Kidney (tissue), 14 donors: ENCODE results near the gene ECT2. TPM values are rescaled to one million over a fixed set of nuclear protein-coding genes. Genes with fewer than 3 reads are reported as not detected.

ENCODE experiments used
- DNase-seq, 5 donors: peaks; one replicate each; pipeline ENCODE4 v3.0.0-alpha.2; 2013 to 2020
- FAIRE-seq: peaks from 2 replicates; lab custom pipeline; 2012; peaks lifted over from hg19 to GRCh38; lab: Jason Lieb, UNC
- H3K27ac ChIP-seq, 2 donors: one replicate each; pipeline ENCODE4 v1.7.0; 2013; ENCODE audit warnings: low read depth in 2 of 2, low read length in 2 of 2, inconsistent platforms in 1 of 2
- H3K27me3 ChIP-seq: one replicate; pipeline ENCODE4 v1.7.1; 2013; ENCODE audit warnings: low read length, inconsistent platforms; ENCODE audit not compliant: control insufficient read depth, insufficient read depth
- H3K36me3 ChIP-seq, 3 donors: one replicate each; pipeline versions ENCODE4 v1.7.0 to v1.7.1; 2013; ENCODE audit warnings: low read length in 3 of 3, control low read depth in 1 of 3, inconsistent platforms in 1 of 3; ENCODE audit not compliant: insufficient read depth in 3 of 3, control insufficient read depth in 2 of 3
- H3K4me1 ChIP-seq, 3 donors: one replicate each; pipeline versions ENCODE4 v1.7.0 to v1.7.1; 2013; ENCODE audit warnings: low read length in 3 of 3, inconsistent platforms in 1 of 3, low read depth in 1 of 3; ENCODE audit not compliant: control insufficient read depth in 2 of 3, insufficient read depth in 2 of 3
- H3K4me3 ChIP-seq, 3 donors: one replicate each; pipeline versions ENCODE4 v1.7.0 to v1.8.1; 2013; ENCODE audit warnings: low read length in 3 of 3, control low read depth in 1 of 3, inconsistent platforms in 1 of 3
- H3K9ac ChIP-seq, 3 donors: one replicate each; pipeline versions ENCODE4 v1.7.0 to v1.7.1; 2013; ENCODE audit warnings: low read length in 3 of 3, control low read depth in 1 of 3, inconsistent platforms in 1 of 3
- H3K9me3 ChIP-seq, 3 donors: one replicate each; pipeline versions ENCODE4 v1.7.0 to v1.7.1; 2013; ENCODE audit warnings: low read length in 3 of 3, control low read depth in 1 of 3, inconsistent platforms in 1 of 3; ENCODE audit not compliant: control insufficient read depth in 2 of 3, insufficient read depth in 1 of 3
- CTCF ChIP-seq: IDR thresholded peaks from 3 replicates; pipeline ENCODE4 v1.5.1; 2012; ENCODE audit warnings: mild to moderate bottlenecking, moderate library complexity, borderline replicate concordance; ENCODE audit not compliant: insufficient read depth; ENCODE audit errors: extremely low read depth
- intact Hi-C: fragments of 100-400 bp; cut with DNase I; formaldehyde crosslinking; loops from one replicate; pipeline ENCODE4 v1.11.1; 2022
- polyA plus RNA-seq: library from polyadenylated mRNA; stranded (reverse); fragments of 350-450 nt; fragmentation: Illumina TruSeq; extraction: RNeasy Lipid Tissue Mini Kit (QIAGEN cat#74804); gene quantifications from one replicate; pipeline ENCODE4 v1.2.3, GENCODE V29; 2014; ENCODE audit warnings: low read depth, low replicate concordance; ENCODE audit not compliant: insufficient read depth
- total RNA-seq: library from RNA; stranded (reverse); fragmentation: NEBNext Ultra II Directional; extraction: Animal tissue kit (Norgen Biotek cat#: 25700); gene quantifications from one replicate; pipeline ENCODE4 v1.2.1, GENCODE V29; 2021
- donor health status: control.
- donor health status: control.
- donor health status: control.
- donor health status: control.
- donor health status: control.
- donor health status: DM: yes; HTN: yes; CAD: no.
- donor health status: Normal renal cell carcinoma (clear cell type).

ECT2 gene
- total and polyA plus RNA-seq, 2 donors from 2014 or later = 2.4 to 15.5 TPM

GRCh38 chr3:172726380-172726779 is 24.1 kb upstream of the ECT2 start:
- H3K36me3 ChIP-seq = no peaks in the 10 kb centered on the region
- H3K9me3 ChIP-seq = no peaks in the 10 kb centered on the region
- H3K9ac ChIP-seq = no peak overlapping the region
- intact Hi-C loops = no loop called here
- H3K4me1 ChIP-seq = no peaks in the 10 kb centered on the region
- no peak overlapping the region for H3K4me3 ChIP-seq
- H3K27me3 ChIP-seq = no peaks in the 10 kb centered on the region
- DNase-seq (no peak), FAIRE-seq (no peak)
- TF ChIP-seq CTCF = no peak
- no peak overlapping the region for H3K27ac ChIP-seq

- H3K27ac ChIP-seq = no peak overlapping the region
- no peak for DNase-seq
- no peaks in the 10 kb centered on the region for H3K4me1 ChIP-seq
- intact Hi-C loops = no loop called here
- no peaks in the 10 kb centered on the region for H3K27me3 ChIP-seq
- no peak for TF ChIP-seq CTCF
- H3K4me3 ChIP-seq = no peak overlapping the region
- FAIRE-seq = no peak
- no peaks in the 10 kb centered on the region for H3K9me3 ChIP-seq
- H3K36me3 ChIP-seq = no peaks in the 10 kb centered on the region
- no peak overlapping the region for H3K9ac ChIP-seq
Observed at GRCh38 chr3:172735014-172735413, 15.5 kb upstream of the ECT2 start.

- no peak for DNase-seq
- Histone ChIP-seq H3K4me1 (no peaks in the 10 kb centered on the region), H3K27me3 (no peaks in the 10 kb centered on the region), H3K27ac (no peak overlapping the region), H3K4me3 (no peak overlapping the region), H3K9ac (no peak overlapping the region), H3K9me3 (no peaks in the 10 kb centered on the region), H3K36me3 (no peaks in the 10 kb centered on the region)
- no peak for TF ChIP-seq CTCF
- intact Hi-C loops = no loop called here
- FAIRE-seq = no peak
Observed at GRCh38 chr3:172739462-172739861, 11.1 kb upstream of the ECT2 start.

GRCh38 chr3:172746475-172746874 is 4.1 kb upstream of the ECT2 start:
- Histone ChIP-seq H3K4me1 (peaks cover 0 to 3% (median 0%) of the 10 kb centered on the region in 3 donors), H3K27ac (no peak overlapping the region), H3K27me3 (no peaks in the 10 kb centered on the region), H3K9ac (no peak overlapping the region), H3K9me3 (no peaks in the 10 kb centered on the region), H3K36me3 (no peaks in the 10 kb centered on the region), H3K4me3 (no peak overlapping the region)
- intact Hi-C loops = no loop called here
- no peak for FAIRE-seq
- no peak for TF ChIP-seq CTCF
- no peak for DNase-seq
